CD14-positive monocyte (primary cell): Measurements from ENCODE around the gene DGKQ. TPM values are rescaled to one million over a fixed set of nuclear protein-coding genes. Genes with fewer than 3 reads are reported as not detected.

Experiments
- DNase-seq, 3 donors: peaks; one replicate each; pipeline ENCODE4 v3.0.0-alpha.2; 2011 to 2022
- H2AFZ ChIP-seq: 2 replicates; pipeline ENCODE4 v1.6.0; 2012; ENCODE audit warnings: mild to moderate bottlenecking, low read depth, low read length, inconsistent platforms; ENCODE audit not compliant: insufficient read depth, poor library complexity, severe bottlenecking
- H3K27ac ChIP-seq, 2 donors: 1 replicate in 1 of 2; 2 replicates in 1 of 2; pipeline ENCODE4 v1.5.1; 2012 to 2013; ENCODE audit warnings: low read length in 2 of 2, control low read depth in 1 of 2, inconsistent platforms in 1 of 2, low read depth in 1 of 2, mild to moderate bottlenecking in 1 of 2
- H3K27me3 ChIP-seq, 2 donors: one replicate each; pipeline versions ENCODE4 v1.6.0 to v1.6.1; 2011 to 2013; ENCODE audit warnings: low read length in 2 of 2; ENCODE audit not compliant: control insufficient read depth in 2 of 2, insufficient read depth in 2 of 2
- H3K36me3 ChIP-seq, 2 donors: replicated peaks in 1 of 2; 1 replicate in 1 of 2; 2 replicates in 1 of 2; pipeline versions ENCODE4 v1.5.1 to v1.6.1; 2012 to 2013; ENCODE audit warnings: low read length in 2 of 2, control low read depth in 1 of 2, inconsistent platforms in 1 of 2, mild to moderate bottlenecking in 1 of 2; ENCODE audit not compliant: insufficient read depth in 2 of 2, control insufficient read depth in 1 of 2
- H3K4me1 ChIP-seq, 2 donors: 1 replicate in 1 of 2; 2 replicates in 1 of 2; pipeline versions ENCODE4 v1.5.1 to v1.6.1; 2012 to 2013; ENCODE audit warnings: low read length in 2 of 2, control low read depth in 1 of 2, inconsistent platforms in 1 of 2, mild to moderate bottlenecking in 1 of 2, moderate library complexity in 1 of 2; ENCODE audit not compliant: insufficient read depth in 2 of 2, control insufficient read depth in 1 of 2
- H3K4me2 ChIP-seq: replicated peaks from 2 replicates; pipeline ENCODE3; 2012; ENCODE audit warnings: low read length, moderate library complexity, mild to moderate bottlenecking; ENCODE audit not compliant: poor library complexity, severe bottlenecking; ENCODE audit errors: extremely low read depth
- H3K4me3 ChIP-seq, 3 experiments: fragments of 200-600 bp in 1 of 3; sonication (generic) in 1 of 3; replicated peaks in 1 of 3; 1 replicate in 2 of 3; 2 replicates in 1 of 3; pipeline ENCODE4 v1.5.1; 2011 to 2013; ENCODE audit warnings: low read length in 3 of 3, mild to moderate bottlenecking in 3 of 3, control low read depth in 2 of 3, low read depth in 2 of 3, inconsistent platforms in 1 of 3, moderate library complexity in 1 of 3
- H3K79me2 ChIP-seq: 2 replicates; pipeline ENCODE4 v1.6.0; 2012; ENCODE audit warnings: mild to moderate bottlenecking, control low read depth, inconsistent platforms, low read length, moderate library complexity; ENCODE audit not compliant: insufficient read depth
- H3K9ac ChIP-seq: 2 replicates; pipeline ENCODE4 v1.6.0; 2017; ENCODE audit warnings: low read length, mild to moderate bottlenecking; ENCODE audit not compliant: insufficient read depth, poor library complexity, severe bottlenecking
- H3K9me3 ChIP-seq, 2 donors: replicated peaks in 1 of 2; 1 replicate in 1 of 2; 2 replicates in 1 of 2; pipeline versions ENCODE4 v1.5.1 to v1.6.1; 2012 to 2013; ENCODE audit warnings: low read length in 2 of 2, control low read depth in 1 of 2; ENCODE audit not compliant: control insufficient read depth in 1 of 2, insufficient read depth in 1 of 2
- H4K20me1 ChIP-seq: 2 replicates; pipeline ENCODE4 v1.6.0; 2012; ENCODE audit warnings: mild to moderate bottlenecking, low read length, control low read depth, moderate library complexity; ENCODE audit not compliant: insufficient read depth
- H3K27ac Mint-ChIP-seq, 7 donors: one replicate each; pipeline ENCODE4 v1.8.0; 2020; ENCODE audit warnings: mild to moderate bottlenecking in 7 of 7, mixed read lengths in 7 of 7, moderate library complexity in 6 of 7, inconsistent platforms in 2 of 7
- H3K27me3 Mint-ChIP-seq, 3 donors: one replicate each; pipeline ENCODE4 v1.8.0; 2021 to 2022; ENCODE audit warnings: low read depth in 3 of 3, mild to moderate bottlenecking in 3 of 3, mixed read lengths in 3 of 3, moderate library complexity in 3 of 3, inconsistent platforms in 1 of 3
- H3K36me3 Mint-ChIP-seq, 2 donors: one replicate each; pipeline ENCODE4 v1.8.0; 2020; ENCODE audit warnings: mixed read lengths in 2 of 2, inconsistent platforms in 1 of 2, mild to moderate bottlenecking in 1 of 2
- H3K4me1 Mint-ChIP-seq: one replicate; pipeline ENCODE4 v1.8.0; 2020; ENCODE audit warnings: mild to moderate bottlenecking, mixed read lengths
- H3K4me3 Mint-ChIP-seq, 2 donors: one replicate each; pipeline ENCODE4 v1.8.0; 2020; ENCODE audit warnings: mild to moderate bottlenecking in 2 of 2, mixed read lengths in 2 of 2, moderate library complexity in 1 of 2
- H3K9me3 Mint-ChIP-seq, 7 donors: one replicate each; pipeline ENCODE4 v1.8.0; 2020 to 2022; ENCODE audit warnings: mixed read lengths in 7 of 7, mild to moderate bottlenecking in 6 of 7, moderate library complexity in 6 of 7, inconsistent platforms in 2 of 7
- CTCF ChIP-seq: fragments of 200-600 bp; IDR thresholded peaks from one replicate; pipeline ENCODE4 v1.8.0; 2022; ENCODE audit warnings: antibody characterized with exemption, mild to moderate bottlenecking
- WGBS: methylation state at CpG from one replicate; pipeline ENCODE4 v1.1.5; 2013; ENCODE audit warnings: missing lambda C conversion rate; ENCODE audit not compliant: insufficient coverage; 5-methylcytosine and 5-hydroxymethylcytosine counted together
- intact Hi-C, 2 donors: fragments of 100-400 bp; cut with micrococcal nuclease; formaldehyde crosslinking; loops; one replicate each; pipeline versions ENCODE4 v1.15.0 to v1.15.1; 2023
- polyA plus RNA-seq, 3 donors: library from polyadenylated mRNA; depleted of rRNA in 1 of 3; unstranded in 2 of 3; stranded (reverse) in 1 of 3; fragments of 300-500 nt in 2 of 3; fragments of >200 nt in 1 of 3; fragmentation: Illumina TruSeq in 2 of 3; gene quantifications; 1 replicate in 2 of 3; 2 replicates in 1 of 3; pipeline ENCODE4 v1.2.3, GENCODE V29; 2012 to 2021

DGKQ gene
- polyA plus RNA-seq, 3 donors: 0.58 to 23.1 (median 2.4) TPM

GRCh38 chr4:988726-989721 is 15.7 kb upstream of the DGKQ start:
- DNase-seq: no peak
- Histone ChIP-seq H4K20me1 (peaks cover 22% of the 10 kb centered on the region), H3K9me3 (no peaks in the 10 kb centered on the region), H2AFZ (no peak overlapping the region), H3K36me3 (peaks cover 13 to 14% of the 10 kb centered on the region in 2 donors), H3K4me3 (no peak overlapping the region), H3K4me2 (no peak overlapping the region), H3K79me2 (no peaks in the 10 kb centered on the region), H3K4me1 (peaks cover 27 to 35% of the 10 kb centered on the region in 2 donors), H3K27ac (no peak overlapping the region), H3K27me3 (no peaks in the 10 kb centered on the region), H3K9ac (no peak overlapping the region)
- 97% methylated on average over 66 of the region's 69 CpGs for WGBS
- Mint-ChIP-seq H3K4me3 (no peak overlapping the region), H3K27me3 (peaks cover 0 to 5% (median 1%) of the 10 kb centered on the region in 3 donors), H3K27ac (no peak overlapping the region), H3K36me3 (peaks cover 7 to 20% of the 10 kb centered on the region in 2 donors), H3K4me1 (peaks cover 23% of the 10 kb centered on the region), H3K9me3 (no peaks in the 10 kb centered on the region)
- intact Hi-C loops: no loop called here
- no peak for TF ChIP-seq CTCF

- H3K27ac ChIP-seq: peak overlapping the region in 1 of 2 donors; percentile 51
- Mint-ChIP-seq H3K4me3 (peak overlapping the region; percentile 80 to 91), H3K4me1 (peaks cover 23% of the 10 kb centered on the region), H3K27me3 (peaks cover 1 to 6% (median 2%) of the 10 kb centered on the region in 3 donors), H3K36me3 (peaks cover 7 to 20% of the 10 kb centered on the region in 2 donors), H3K27ac (peak overlapping the region in 2 of 7 donors; percentile 72 to 80), H3K9me3 (no peaks in the 10 kb centered on the region)
- H3K9me3 ChIP-seq: no peaks in the 10 kb centered on the region
- no peaks in the 10 kb centered on the region for H3K27me3 ChIP-seq
- no peak for TF ChIP-seq CTCF
- peaks cover 14% of the 10 kb centered on the region for H4K20me1 ChIP-seq
- H3K36me3 ChIP-seq: peaks cover 13 to 14% of the 10 kb centered on the region in 2 donors
- 86% methylated on average over 32 of the region's 37 CpGs for WGBS
- peak overlapping the region; percentile 50 to 84 (median 61) for H3K4me3 ChIP-seq
- H3K79me2 ChIP-seq: no peaks in the 10 kb centered on the region
- no peak for DNase-seq
- H3K4me1 ChIP-seq: peaks cover 27 to 35% of the 10 kb centered on the region in 2 donors
- intact Hi-C loops: no loop called here
- H2AFZ ChIP-seq: peak overlapping the region; percentile 91
- H3K9ac ChIP-seq: peak overlapping the region; percentile 73
- H3K4me2 ChIP-seq: peak overlapping the region; percentile 97
Observed at GRCh38 chr4:987624-988513, 14.5 kb upstream of the DGKQ start.
